Sigmoid colon (tissue), 7 donors: ENCODE results near the gene CHRNA4. TPM values are rescaled to one million over a fixed set of nuclear protein-coding genes. Genes with fewer than 3 reads are reported as not detected.

Source experiments
- DNase-seq: peaks from one replicate; pipeline ENCODE4 v3.0.0-alpha.2; 2019
- H3K27ac ChIP-seq, 4 donors: fragments of 200-600 bp; sonication (generic); one replicate each; pipeline ENCODE4 v1.5.1; 2016 to 2019; ENCODE audit warnings: mild to moderate bottlenecking in 1 of 4
- H3K27me3 ChIP-seq, 3 donors: fragments of 200-600 bp; sonication (generic); one replicate each; pipeline ENCODE4 v1.5.1; 2019; ENCODE audit warnings: mild to moderate bottlenecking in 1 of 3
- H3K36me3 ChIP-seq, 4 donors: fragments of 200-600 bp; sonication (generic); one replicate each; pipeline ENCODE4 v1.5.1; 2016 to 2019
- H3K4me1 ChIP-seq, 4 donors: fragments of 200-600 bp; sonication (generic); one replicate each; pipeline ENCODE4 v1.5.1; 2017 to 2019
- H3K4me3 ChIP-seq, 4 donors: fragments of 200-600 bp; sonication (generic); one replicate each; pipeline ENCODE4 v1.5.1; 2017 to 2019; ENCODE audit warnings: mild to moderate bottlenecking in 2 of 4, moderate library complexity in 1 of 4
- H3K9me3 ChIP-seq, 4 donors: fragments of 200-600 bp in 3 of 4; sonication (generic) in 3 of 4; one replicate each; pipeline versions ENCODE4 v1.5.1 to v1.6.1; 2013 to 2019
- CTCF ChIP-seq, 4 experiments: fragments of 450-650 bp in 3 of 4; fragments of 200-600 bp in 1 of 4; IDR thresholded peaks; one replicate each; pipeline ENCODE4 v1.5.1; 2016 to 2019; ENCODE audit warnings: antibody characterized with exemption in 4 of 4, mild to moderate bottlenecking in 3 of 4, moderate library complexity in 2 of 4
- EP300 ChIP-seq, 4 donors: sonication (generic); formaldehyde crosslinking; IDR thresholded peaks; one replicate each; pipeline ENCODE4 v1.6.1; 2017; ENCODE audit warnings: antibody characterized with exemption in 4 of 4
- POLR2A ChIP-seq, 2 donors: fragments of 450-650 bp; IDR thresholded peaks; one replicate each; pipeline ENCODE4 v1.6.1; 2016; ENCODE audit warnings: antibody characterized with exemption in 2 of 2, mild to moderate bottlenecking in 2 of 2, moderate library complexity in 2 of 2
- POLR2AphosphoS5 ChIP-seq, 4 donors: sonication (generic); formaldehyde crosslinking; IDR thresholded peaks; one replicate each; pipeline ENCODE4 v1.6.1; 2017; ENCODE audit warnings: antibody characterized with exemption in 4 of 4
- WGBS, 2 donors: extraction: QIAGEN DNeasy Blood & Tissue Kit; methylation state at CpG; one replicate each; pipeline ENCODE4 v1.1.7; 2013; 5-methylcytosine and 5-hydroxymethylcytosine counted together
- intact Hi-C: fragments of 100-400 bp; cut with DNase I; formaldehyde crosslinking; loops from one replicate; pipeline ENCODE4 v1.15.1; 2023
- polyA plus RNA-seq, 3 donors: library from polyadenylated mRNA; stranded (reverse); fragments of 200-250 nt; gene quantifications; one replicate each; pipeline ENCODE4 v1.2.3, GENCODE V29; 2013
- total RNA-seq, 4 donors: library from RNA; depleted of rRNA; stranded (reverse); fragments of >200 nt; gene quantifications; one replicate each; pipeline ENCODE4 v1.1.0, GENCODE V29; 2016
- donor health status: healthy with polysubstance abuse.
- donor health status: Bipolar disorder and iron deficiency.
- donor health status: healthy.

CHRNA4 gene
- total and polyA plus RNA-seq, 7 donors = 0.07 to 1.1 TPM; not detected in 5

DNA sequence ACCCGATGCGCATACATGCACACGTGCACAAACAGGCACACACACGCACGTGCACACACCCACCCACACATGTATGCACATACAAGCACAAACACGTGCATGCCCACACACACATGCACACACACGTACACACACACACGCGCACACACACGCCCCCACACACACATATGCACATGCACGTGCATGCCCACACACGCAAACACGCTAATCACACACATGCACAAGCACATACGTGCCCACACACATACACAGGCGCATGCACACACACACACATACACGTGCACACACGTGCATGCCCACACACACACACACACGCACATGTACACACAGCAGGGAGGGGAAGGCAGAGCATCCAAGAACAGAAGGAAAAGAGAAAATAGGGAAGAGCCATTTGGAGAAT lies 26.8 kb upstream of the CHRNA4 start:
- 93 to 96% methylated on average over 18 of the region's 18 CpGs for WGBS, 2 donors
- TF ChIP-seq POLR2A (IDR thresholded peaks at IDR 0.05) (no peak), POLR2AphosphoS5 (IDR thresholded peaks at IDR 0.05) (no peak), CTCF (IDR thresholded peaks at IDR 0.05) (no peak), EP300 (IDR thresholded peaks at IDR 0.05) (no peak)
- no peak for DNase-seq
- H3K27me3 ChIP-seq = peaks cover 0 to 24% (median 3%) of the 10 kb centered on the region in 3 donors
- H3K4me1 ChIP-seq = no peaks in the 10 kb centered on the region
- H3K9me3 ChIP-seq = peaks cover 0 to 17% (median 4%) of the 10 kb centered on the region in 4 donors
- intact Hi-C loops = no loop called here
- H3K36me3 ChIP-seq = no peaks in the 10 kb centered on the region
- no peak overlapping the region for H3K4me3 ChIP-seq
- H3K27ac ChIP-seq = no peak overlapping the region

DNA sequence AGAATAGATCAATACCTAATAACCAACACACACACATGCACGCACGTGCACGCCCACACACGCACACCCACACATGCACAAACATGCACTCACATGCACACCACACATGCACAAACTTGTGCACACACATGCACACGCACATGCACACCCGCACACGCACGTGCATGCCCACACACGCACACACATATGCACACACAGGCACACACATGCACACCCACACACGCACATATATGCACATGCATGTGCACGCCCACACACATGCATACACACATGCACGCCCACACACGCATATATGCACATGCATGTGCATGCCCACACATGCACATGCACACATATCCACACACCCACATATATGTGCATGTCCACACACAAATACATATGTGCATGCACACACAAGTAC lies 26.2 kb upstream of the CHRNA4 start:
- DNase-seq = no peak

DNA sequence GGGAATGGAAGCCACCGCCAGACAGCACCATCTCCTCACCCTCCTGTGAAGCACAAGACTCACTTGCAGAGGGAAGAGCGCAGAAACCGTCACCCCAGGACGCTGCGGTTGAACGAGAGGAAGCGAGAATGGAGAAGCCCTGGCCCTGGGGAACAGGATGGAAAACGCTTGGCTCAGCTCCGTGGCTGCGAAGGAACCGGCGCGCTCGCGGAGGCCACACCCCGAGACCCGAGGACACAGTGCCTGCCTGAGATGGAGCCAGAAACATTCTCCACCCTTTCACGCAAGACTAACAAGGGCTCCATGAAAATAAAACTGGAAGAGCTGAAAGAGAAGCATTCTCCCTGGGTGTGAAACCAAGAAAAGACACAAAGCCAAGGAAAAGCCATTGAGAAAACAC lies 25.3 kb upstream of the CHRNA4 start:
- Histone ChIP-seq H3K9me3 (peaks cover 0 to 17% (median 4%) of the 10 kb centered on the region in 4 donors), H3K4me1 (no peaks in the 10 kb centered on the region), H3K36me3 (no peaks in the 10 kb centered on the region), H3K27ac (no peak overlapping the region), H3K27me3 (peaks cover 0 to 35% (median 17%) of the 10 kb centered on the region in 3 donors), H3K4me3 (no peak overlapping the region)
- TF ChIP-seq POLR2A (IDR thresholded peaks at IDR 0.05) = no peak
- TF ChIP-seq POLR2AphosphoS5 (IDR thresholded peaks at IDR 0.05) = no peak
- no peak for TF ChIP-seq EP300 (IDR thresholded peaks at IDR 0.05)
- TF ChIP-seq CTCF (IDR thresholded peaks at IDR 0.05) = no peak
- no peak for DNase-seq
- WGBS, 2 donors = 90 to 96% methylated on average over 18 of the region's 18 CpGs
- intact Hi-C loops = no loop called here

More for the DNA sequence above, 26.2 kb upstream of the CHRNA4 start:
- no peaks in the 10 kb centered on the region for H3K4me1 ChIP-seq
- WGBS, 2 donors = 94 to 96% methylated on average over 13 of the region's 13 CpGs
- H3K36me3 ChIP-seq = no peaks in the 10 kb centered on the region
- peaks cover 0 to 17% (median 4%) of the 10 kb centered on the region in 4 donors for H3K9me3 ChIP-seq
- no peak for TF ChIP-seq EP300 (IDR thresholded peaks at IDR 0.05)
- no peak for TF ChIP-seq CTCF (IDR thresholded peaks at IDR 0.05)
- no peak for TF ChIP-seq POLR2AphosphoS5 (IDR thresholded peaks at IDR 0.05)
- no peak for TF ChIP-seq POLR2A (IDR thresholded peaks at IDR 0.05)
- no peak overlapping the region for H3K27ac ChIP-seq
- no peak overlapping the region for H3K4me3 ChIP-seq
- intact Hi-C loops = no loop called here
- H3K27me3 ChIP-seq = peaks cover 0 to 26% (median 8%) of the 10 kb centered on the region in 3 donors

GRCh38 chr20:63385819-63386218 lies 24.7 kb upstream of the CHRNA4 start:
- intact Hi-C loops = no loop called here
- Histone ChIP-seq H3K27me3 (peaks cover 0 to 42% (median 21%) of the 10 kb centered on the region in 3 donors), H3K4me3 (no peak overlapping the region), H3K9me3 (peaks cover 0 to 15% (median 4%) of the 10 kb centered on the region in 4 donors), H3K4me1 (no peaks in the 10 kb centered on the region), H3K36me3 (no peaks in the 10 kb centered on the region), H3K27ac (no peak overlapping the region)
- no peak for DNase-seq
- WGBS, 2 donors = 89% methylated on average over 6 of the region's 6 CpGs
- no peak for TF ChIP-seq EP300 (IDR thresholded peaks at IDR 0.05)
- TF ChIP-seq POLR2AphosphoS5 (IDR thresholded peaks at IDR 0.05) = no peak
- TF ChIP-seq POLR2A (IDR thresholded peaks at IDR 0.05) = no peak
- no peak for TF ChIP-seq CTCF (IDR thresholded peaks at IDR 0.05)

- TF ChIP-seq POLR2A (IDR thresholded peaks at IDR 0.05) (no peak), CTCF (IDR thresholded peaks at IDR 0.05) (no peak), EP300 (IDR thresholded peaks at IDR 0.05) (no peak), POLR2AphosphoS5 (IDR thresholded peaks at IDR 0.05) (no peak)
- H3K27me3 ChIP-seq = peaks cover 0 to 57% (median 21%) of the 10 kb centered on the region in 3 donors
- intact Hi-C loops = loop anchor here (5.0 kb wide), 1 partner anchor 72 kb away; no protein-coding TSS in a partner anchor
- 81 to 88% methylated on average over 18 of the region's 18 CpGs for WGBS, 2 donors
- H3K4me3 ChIP-seq = no peak overlapping the region
- no peaks in the 10 kb centered on the region for H3K36me3 ChIP-seq
- no peaks in the 10 kb centered on the region for H3K4me1 ChIP-seq
- H3K27ac ChIP-seq = no peak overlapping the region
- DNase-seq = no peak
- H3K9me3 ChIP-seq = peaks cover 0 to 13% (median 4%) of the 10 kb centered on the region in 4 donors
Observed at GRCh38 chr20:63384336-63384735, 23.2 kb upstream of the CHRNA4 start.
